Right renal cortex interstitium (tissue), 3 donors: ENCODE data around the gene ZFYVE21. TPM values are rescaled to one million over a fixed set of nuclear protein-coding genes. Genes with fewer than 3 reads are reported as not detected.

Source experiments
- DNase-seq, 3 donors: peaks; one replicate each; pipeline ENCODE4 v3.0.0-alpha.2; 2013; ENCODE audit warnings: low read depth in 3 of 3, low spot score in 2 of 3
- polyA plus RNA-seq, 3 donors: library from polyadenylated mRNA; unstranded; fragments of 120-200 nt; gene quantifications; one replicate each; pipeline ENCODE4 v1.2.1, GENCODE V29; 2013; ENCODE audit not compliant: insufficient read length in 3 of 3

ZFYVE21 gene
- polyA plus RNA-seq, 3 donors: 48.7 to 53.6 (median 49.6) TPM

DNA sequence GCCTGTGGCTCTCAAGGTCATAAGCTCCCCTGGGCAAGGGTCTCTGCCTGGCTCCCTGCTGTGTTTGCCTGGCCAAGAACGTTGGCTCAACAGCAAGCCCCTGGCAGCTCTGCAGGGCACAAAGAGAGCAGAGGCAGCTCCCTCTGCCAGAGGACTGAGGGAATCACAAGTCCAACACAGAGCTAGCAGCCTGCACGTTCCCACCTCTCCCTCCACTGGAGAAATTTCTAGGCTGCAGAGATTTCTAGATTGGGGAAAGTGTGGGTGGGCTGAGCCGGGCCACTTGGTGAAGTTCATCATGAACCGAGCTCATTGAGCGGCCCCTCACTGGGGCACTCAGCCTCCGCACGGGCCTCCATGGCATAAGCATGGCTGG lies 19.8 kb downstream of the ZFYVE21 start:
- no peak for DNase-seq

- no peak for DNase-seq
Observed at GRCh38 chr14:103735815-103736545, 20.4 kb downstream of the ZFYVE21 start.

- no peak for DNase-seq
Observed at GRCh38 chr14:103736546-103737431, 21.2 kb downstream of the ZFYVE21 start.

- no peak for DNase-seq
Observed at GRCh38 chr14:103737432-103738045, 21.9 kb downstream of the ZFYVE21 start.

- no peak for DNase-seq
Observed at GRCh38 chr14:103738166-103738565, 22.6 kb downstream of the ZFYVE21 start.

DNA sequence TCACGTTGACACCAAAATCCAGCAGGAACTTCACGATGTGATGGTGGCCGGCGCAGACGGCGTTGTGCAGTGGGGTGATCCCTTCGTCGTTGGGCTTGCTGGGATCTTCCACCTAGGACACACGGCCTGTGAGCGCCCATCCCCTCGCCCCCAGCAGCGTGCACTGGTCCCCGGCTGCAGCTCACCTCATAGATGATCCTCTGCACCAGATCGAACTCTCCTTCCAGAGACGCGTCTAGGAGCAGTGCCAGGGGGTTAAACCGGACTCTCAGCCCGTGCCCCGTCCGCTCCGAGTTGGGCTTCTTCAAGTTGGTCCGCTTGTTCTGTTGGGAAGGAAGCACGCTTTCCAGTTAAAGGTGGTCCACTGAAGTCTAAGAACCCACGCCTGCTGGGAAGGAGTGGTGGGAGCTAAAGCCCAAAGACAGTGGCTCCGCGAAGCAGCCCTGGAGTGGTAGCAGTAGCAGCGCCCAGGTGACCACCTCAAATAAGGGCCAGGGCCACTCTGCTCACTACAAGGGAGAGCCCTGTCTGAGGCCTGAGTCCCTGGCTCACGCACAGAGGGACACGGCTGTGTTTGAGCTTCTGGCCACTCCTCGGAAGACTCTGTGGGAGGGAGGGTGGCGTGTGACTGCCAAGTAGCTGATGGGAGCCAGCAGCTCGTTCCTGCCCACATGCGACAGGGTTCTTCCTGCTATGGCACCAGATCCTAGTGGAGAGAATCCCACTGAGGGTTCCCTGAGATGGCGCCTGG lies 23.3 kb downstream of the ZFYVE21 start:
- no peak for DNase-seq

DNA sequence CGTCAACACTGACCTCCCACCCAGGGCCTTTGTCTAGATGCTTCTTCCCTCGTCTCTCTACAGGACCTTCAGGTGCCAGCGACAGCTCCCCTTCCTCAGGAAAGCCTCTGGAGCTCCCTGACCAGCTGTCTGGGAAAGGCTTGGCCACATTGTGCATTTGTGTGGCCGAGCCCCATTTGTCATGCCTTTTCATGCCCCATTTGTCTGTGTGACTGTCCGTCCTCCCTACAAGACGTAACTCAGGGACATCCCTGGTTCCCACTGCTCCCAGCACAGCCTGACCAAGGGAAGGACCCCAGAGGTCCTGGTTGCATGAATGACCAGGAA lies 23.8 kb downstream of the ZFYVE21 start:
- no peak for DNase-seq

DNA sequence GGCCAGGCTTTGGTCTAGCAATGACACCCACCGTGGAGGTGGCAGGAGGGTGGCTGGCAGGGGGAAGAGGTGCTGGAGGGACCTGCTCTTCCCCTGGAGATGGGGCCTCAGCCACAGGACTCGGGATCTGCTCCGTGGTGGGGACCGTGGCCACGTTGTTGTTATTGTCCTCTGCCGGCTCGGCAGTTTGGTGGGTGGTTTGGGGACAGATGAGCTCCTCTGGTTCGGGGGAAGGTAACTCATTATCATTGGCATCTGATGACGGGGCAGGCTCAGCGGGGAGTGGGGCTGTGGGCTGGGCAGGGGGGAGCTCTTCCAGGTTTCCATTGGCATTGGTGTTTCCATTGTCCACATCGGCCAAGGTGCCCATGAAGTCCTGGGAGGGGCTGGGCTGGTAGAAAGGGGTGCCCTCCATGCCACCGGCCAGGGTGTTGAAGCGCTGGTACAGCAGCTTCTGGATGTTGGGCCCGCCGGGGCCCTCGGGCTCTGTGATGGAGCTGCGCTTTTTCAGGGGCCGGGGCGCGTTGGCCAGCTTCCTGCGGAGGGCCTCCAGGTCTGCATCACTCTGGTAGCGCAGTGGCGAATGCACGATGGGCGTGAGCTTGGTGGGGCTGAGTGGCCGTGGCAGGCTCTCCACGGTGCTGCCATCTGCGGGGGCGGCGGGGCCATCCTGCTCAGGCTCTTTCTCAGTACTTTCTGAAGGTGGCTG lies 24.3 kb downstream of the ZFYVE21 start:
- DNase-seq: no peak

DNA sequence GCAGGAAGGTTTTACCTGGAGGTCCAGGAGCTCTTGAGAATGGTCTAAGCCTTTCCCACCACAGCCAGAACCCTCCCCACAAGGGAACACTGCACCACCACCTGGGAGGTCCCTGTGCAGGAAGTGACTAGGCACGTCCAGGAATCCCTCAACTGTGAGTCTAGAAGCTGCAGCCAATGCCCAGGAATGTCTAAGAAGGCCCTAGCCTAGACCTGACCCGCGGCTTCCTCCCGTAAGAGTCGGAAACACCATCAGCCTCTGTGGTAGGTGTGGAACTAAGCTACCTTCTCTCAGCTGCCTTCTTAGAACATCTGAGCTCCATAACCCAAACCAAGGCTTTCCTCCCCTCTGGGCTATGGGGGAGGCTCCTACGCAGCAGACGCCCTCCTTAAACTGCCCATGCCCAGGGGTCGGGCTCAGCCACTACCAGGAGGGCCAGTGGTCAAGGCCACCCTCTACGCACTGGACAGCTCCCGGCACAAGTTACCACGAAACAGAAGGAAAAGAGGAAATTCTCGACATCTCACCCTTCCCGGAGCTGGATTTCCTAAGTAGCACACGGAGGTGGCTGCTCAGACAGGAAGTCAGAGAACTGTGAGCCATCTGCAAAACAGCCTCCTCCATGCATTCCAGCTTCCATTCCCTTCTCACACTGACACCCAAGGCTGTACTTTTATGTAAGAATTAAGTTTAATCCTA lies 25.5 kb downstream of the ZFYVE21 start:
- no peak for DNase-seq

- DNase-seq: no peak
Observed at GRCh38 chr14:103741876-103742275, 26.3 kb downstream of the ZFYVE21 start.

- DNase-seq: no peak
Observed at GRCh38 chr14:103742499-103743255, 27.1 kb downstream of the ZFYVE21 start.

DNA sequence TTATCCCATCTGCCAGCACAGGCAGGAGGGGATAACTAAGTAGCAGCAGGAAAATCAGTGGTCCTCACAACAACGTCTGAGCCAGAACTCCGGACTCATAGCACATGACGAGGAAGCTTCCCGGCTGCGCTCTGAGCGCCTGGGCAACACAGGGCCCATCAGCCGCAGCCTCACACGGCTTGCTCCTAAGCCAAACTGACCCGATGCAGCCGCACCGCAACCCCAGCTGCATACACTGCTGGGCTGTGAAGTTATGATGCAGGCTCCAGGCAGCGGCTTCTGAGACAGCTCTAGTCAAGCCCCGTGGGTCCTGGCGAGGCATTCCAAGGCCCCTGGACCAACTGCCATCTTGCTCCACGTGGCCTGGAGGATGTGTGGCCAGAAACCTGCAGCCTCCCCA lies 28.1 kb downstream of the ZFYVE21 start:
- DNase-seq: no peak

GRCh38 chr14:103744621-103745395 lies 29.2 kb downstream of the ZFYVE21 start:
- DNase-seq: no peak

DNA sequence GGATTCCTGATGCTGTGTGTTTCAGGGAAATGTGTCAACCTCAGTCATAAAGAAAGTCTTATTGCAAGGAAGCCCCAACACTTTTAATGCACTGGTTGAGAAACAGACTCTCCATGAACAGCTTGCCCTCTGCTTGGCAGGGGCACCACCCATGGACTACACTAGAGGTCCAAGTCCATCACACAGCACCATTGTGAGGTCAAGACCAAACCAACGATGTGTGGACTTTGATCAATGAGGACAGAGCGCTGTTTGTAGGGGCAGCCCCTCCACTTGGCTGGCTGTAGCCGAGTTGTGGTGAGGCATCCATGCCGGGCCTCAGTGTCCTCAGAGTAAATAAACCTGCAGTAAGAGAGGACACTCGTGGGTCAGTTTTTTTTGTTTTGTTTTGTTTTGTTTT lies 29.8 kb downstream of the ZFYVE21 start:
- no peak for DNase-seq

GRCh38 chr14:103746701-103747100 lies 31.1 kb downstream of the ZFYVE21 start:
- DNase-seq: no peak

- DNase-seq: no peak
Observed at GRCh38 chr14:103748534-103748857, 32.9 kb downstream of the ZFYVE21 start.

- DNase-seq: no peak
Observed at GRCh38 chr14:103749452-103749851, 33.8 kb downstream of the ZFYVE21 start.

DNA sequence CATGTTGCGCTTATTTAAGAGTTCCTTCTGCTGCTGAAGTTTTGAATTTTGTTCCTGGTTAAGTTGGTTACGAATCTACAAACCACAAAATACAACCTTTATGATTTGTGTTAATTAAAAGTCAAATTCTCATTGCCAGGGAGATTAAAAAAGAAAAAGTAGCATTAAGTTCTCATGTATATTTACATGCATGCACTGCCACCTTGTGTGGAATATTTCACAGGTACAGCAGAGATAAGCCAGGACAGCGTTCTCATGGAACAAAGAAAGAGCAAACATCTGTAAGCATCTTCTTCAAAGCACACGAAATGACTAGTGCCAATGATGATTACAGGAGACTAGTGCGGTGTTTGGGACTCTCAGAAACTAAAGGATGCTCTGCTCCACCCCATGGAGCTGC lies 34.2 kb downstream of the ZFYVE21 start:
- DNase-seq: no peak
